HCT116 (cell line): ENCODE results near the gene GRHPR.

Experiments used
- EZH2 ChIP-seq: fragments of 200-600 bp; sonication (generic); IDR thresholded peaks from 2 replicates; pipeline ENCODE4 v1.6.1; 2017; ENCODE audit warnings: antibody characterized with exemption, mixed run types
- JUND ChIP-seq: IDR thresholded peaks from 2 replicates; pipeline ENCODE4 v1.6.1; 2012
- RAD21 ChIP-seq: IDR thresholded peaks from 2 replicates; pipeline ENCODE4 v1.6.1; 2012; ENCODE audit warnings: low read depth, mild to moderate bottlenecking
- TCF7L2 ChIP-seq: IDR thresholded peaks from 2 replicates; pipeline ENCODE4 v1.7.0; 2011; ENCODE audit warnings: borderline replicate concordance, inconsistent platforms; ENCODE audit not compliant: insufficient read depth, insufficient read length; ENCODE audit errors: extremely low read depth
- TF ChIP-seq, protein P1 (sequence below), 3 experiments: fragments of 200-600 bp in 1 of 3; sonication (generic) in 1 of 3; IDR thresholded peaks in 2 of 3; conservative IDR thresholded peaks in 1 of 3; 2 replicates each; pipeline ENCODE4 v1.5.1; 2012 to 2017; ENCODE audit warnings: low read depth in 2 of 3, low read length in 2 of 3, antibody characterized with exemption in 1 of 3, borderline replicate concordance in 1 of 3, control low read depth in 1 of 3, mild to moderate bottlenecking in 1 of 3, mixed read lengths in 1 of 3, mixed run types in 1 of 3, moderate library complexity in 1 of 3; ENCODE audit not compliant: insufficient read depth in 1 of 3

- TF ChIP-seq TCF7L2: no peak
- TF ChIP-seq, protein P1, sequence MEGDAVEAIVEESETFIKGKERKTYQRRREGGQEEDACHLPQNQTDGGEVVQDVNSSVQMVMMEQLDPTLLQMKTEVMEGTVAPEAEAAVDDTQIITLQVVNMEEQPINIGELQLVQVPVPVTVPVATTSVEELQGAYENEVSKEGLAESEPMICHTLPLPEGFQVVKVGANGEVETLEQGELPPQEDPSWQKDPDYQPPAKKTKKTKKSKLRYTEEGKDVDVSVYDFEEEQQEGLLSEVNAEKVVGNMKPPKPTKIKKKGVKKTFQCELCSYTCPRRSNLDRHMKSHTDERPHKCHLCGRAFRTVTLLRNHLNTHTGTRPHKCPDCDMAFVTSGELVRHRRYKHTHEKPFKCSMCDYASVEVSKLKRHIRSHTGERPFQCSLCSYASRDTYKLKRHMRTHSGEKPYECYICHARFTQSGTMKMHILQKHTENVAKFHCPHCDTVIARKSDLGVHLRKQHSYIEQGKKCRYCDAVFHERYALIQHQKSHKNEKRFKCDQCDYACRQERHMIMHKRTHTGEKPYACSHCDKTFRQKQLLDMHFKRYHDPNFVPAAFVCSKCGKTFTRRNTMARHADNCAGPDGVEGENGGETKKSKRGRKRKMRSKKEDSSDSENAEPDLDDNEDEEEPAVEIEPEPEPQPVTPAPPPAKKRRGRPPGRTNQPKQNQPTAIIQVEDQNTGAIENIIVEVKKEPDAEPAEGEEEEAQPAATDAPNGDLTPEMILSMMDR (IDR thresholded peaks at IDR 0.05 in 2 of 3, conservative IDR thresholded peaks at IDR 0.05 in 1 of 3; ENCODE audit: borderline replicate concordance in 1 of 3, insufficient read depth in 1 of 3, low read depth in 2 of 3, low read length in 2 of 3): no peak
- TF ChIP-seq RAD21: no peak
- no peak for TF ChIP-seq EZH2
- TF ChIP-seq JUND: no peak
Observed at GRCh38 chr9:37383876-37384746, 38.4 kb upstream of the GRHPR start.
